Measurements from ENCODE around the gene CD164L2.

CD164L2 gene

GRCh38 chr1:27353629-27354028 is 29.5 kb downstream of the CD164L2 start:
- DNase-seq (ENCODE audit: low spot score): no peak
- TF ChIP-seq CTCF (IDR thresholded peaks at IDR 0.05; ENCODE audit: extremely low read depth, insufficient read depth, missing control alignments): no peak
- in situ Hi-C loops (cut with MboI; ENCODE audit: low pct_unique_long_range_greater_than_20kb, low sequenced_read_pairs, unreplicated experiment): no loop called here

GRCh38 chr1:27353166-27353565 is 30.0 kb downstream of the CD164L2 start:
- DNase-seq (ENCODE audit: low spot score): no peak
- in situ Hi-C loops (cut with MboI; ENCODE audit: low pct_unique_long_range_greater_than_20kb, low sequenced_read_pairs, unreplicated experiment): no loop called here
- TF ChIP-seq CTCF (IDR thresholded peaks at IDR 0.05; ENCODE audit: extremely low read depth, insufficient read depth, missing control alignments): no peak

DNA sequence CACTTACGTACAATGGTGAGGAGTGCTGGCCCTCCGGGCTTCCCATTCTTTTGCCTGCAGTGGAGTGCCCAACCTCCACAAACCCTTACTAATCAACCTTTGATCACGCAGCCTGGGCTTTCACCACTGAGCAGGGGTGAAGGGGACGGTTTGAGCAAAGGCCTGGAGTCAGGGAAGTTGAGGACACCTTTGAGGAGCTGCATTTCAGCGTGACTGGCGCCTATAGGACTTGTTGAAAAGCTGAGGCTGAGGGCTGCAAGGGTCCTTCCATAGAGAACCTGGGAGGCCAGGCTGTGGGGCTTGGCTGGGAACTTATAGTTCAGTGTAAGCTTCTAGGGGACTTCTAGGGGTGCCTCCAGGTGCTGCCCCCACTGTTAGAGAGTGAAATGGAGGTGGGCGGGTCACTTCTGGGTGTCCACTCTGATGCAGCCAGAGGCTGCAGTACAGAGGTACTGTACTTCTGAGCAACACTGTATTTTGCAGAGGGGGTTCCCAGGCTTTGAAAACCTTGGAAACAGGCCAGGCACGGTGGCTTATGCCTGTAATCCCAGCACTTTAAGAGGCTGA is 31.5 kb downstream of the CD164L2 start:
- in situ Hi-C loops (cut with MboI; ENCODE audit: low pct_unique_long_range_greater_than_20kb, low sequenced_read_pairs, unreplicated experiment): no loop called here
- no peak for DNase-seq (ENCODE audit: low spot score)
- TF ChIP-seq CTCF (IDR thresholded peaks at IDR 0.05; ENCODE audit: extremely low read depth, insufficient read depth, missing control alignments): no peak

GRCh38 chr1:27350663-27351540 is 32.2 kb downstream of the CD164L2 start:
- in situ Hi-C loops (cut with MboI; ENCODE audit: low pct_unique_long_range_greater_than_20kb, low sequenced_read_pairs, unreplicated experiment): no loop called here
- no peak for TF ChIP-seq CTCF (IDR thresholded peaks at IDR 0.05; ENCODE audit: extremely low read depth, insufficient read depth, missing control alignments)
- DNase-seq (ENCODE audit: low spot score): no peak

DNA sequence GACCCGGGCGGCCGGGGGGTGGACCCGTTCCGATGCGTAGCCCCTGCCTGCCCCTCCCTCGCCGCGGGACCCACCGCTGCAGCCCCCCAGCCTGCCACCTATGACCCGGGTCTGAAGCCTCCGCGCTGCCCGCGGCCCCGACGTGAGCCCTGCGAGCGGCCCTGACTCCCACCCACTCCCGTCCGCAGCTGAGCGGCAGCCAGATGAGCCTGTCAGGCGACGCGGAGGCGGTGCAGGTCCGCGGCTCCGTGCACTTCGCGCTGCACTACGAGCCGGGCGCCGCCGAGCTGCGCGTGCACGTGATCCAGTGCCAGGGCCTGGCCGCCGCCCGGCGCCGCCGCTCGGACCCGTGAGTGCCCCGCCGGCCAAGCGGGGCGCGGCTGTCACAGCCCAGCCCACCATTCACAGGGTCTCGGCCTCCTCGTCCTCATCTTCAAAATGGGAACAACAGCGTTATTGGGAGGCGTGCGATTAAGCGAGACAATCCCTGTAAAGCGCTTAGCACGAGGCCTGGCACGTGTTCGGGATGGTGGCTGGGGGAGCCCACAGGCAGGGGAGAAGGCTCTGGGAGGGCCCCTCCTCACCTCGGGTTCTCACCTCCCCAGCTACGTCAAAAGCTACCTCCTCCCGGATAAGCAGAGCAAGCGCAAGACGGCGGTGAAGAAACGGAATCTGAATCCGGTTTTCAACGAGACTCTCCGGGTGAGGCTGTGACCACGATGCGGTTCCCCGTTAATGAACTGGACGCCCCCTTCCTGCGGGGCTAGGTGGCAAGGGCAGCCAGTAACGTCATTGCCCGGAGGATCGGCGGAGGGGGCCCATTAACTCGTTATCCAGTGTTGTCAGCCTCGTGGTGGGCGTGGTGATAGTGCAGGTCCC is 33.1 kb downstream of the CD164L2 start:
- no peak for TF ChIP-seq CTCF (IDR thresholded peaks at IDR 0.05; ENCODE audit: extremely low read depth, insufficient read depth, missing control alignments)
- in situ Hi-C loops (cut with MboI; ENCODE audit: low pct_unique_long_range_greater_than_20kb, low sequenced_read_pairs, unreplicated experiment): no loop called here
- DNase-seq (ENCODE audit: low spot score): no peak
